Subcutaneous adipose tissue (tissue), 4 donors: ENCODE measurements around the gene PARK7. TPM values are rescaled to one million over a fixed set of nuclear protein-coding genes. Genes with fewer than 3 reads are reported as not detected.

Experiments
- total RNA-seq, 4 donors: library from RNA; depleted of rRNA; stranded (reverse); fragments of >200 nt; gene quantifications; one replicate each; pipeline ENCODE4 v1.1.0, GENCODE V29; 2016
- TF ChIP-seq, protein P1 (sequence below): fragments of 450-650 bp; IDR thresholded peaks from one replicate; pipeline ENCODE4 v1.5.1; 2016; ENCODE audit warnings: low read depth, mild to moderate bottlenecking, control low read depth, antibody characterized with exemption, moderate library complexity

Gene PARK7
- total RNA-seq, 4 donors from 2014 or later = 195 to 251 (median 215) TPM

DNA sequence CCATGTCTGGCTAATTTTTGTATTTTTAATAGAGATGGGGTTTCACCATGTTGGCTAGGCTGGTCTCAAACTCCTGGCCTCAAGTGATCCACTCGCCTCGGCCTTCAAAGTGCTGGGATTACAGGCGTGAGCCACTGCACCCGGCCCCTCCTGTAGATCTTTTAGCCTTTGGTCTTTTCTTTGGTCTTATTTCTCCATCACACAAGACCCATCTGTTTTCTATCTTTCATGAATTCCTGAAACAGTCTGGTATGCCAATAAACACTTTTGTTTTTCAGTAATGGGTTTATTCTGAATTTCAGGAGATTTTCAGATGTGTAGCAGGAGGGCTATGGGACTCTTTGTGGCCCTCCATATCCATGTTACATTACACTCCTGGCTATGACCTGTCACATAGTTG is 41.4 kb downstream of the PARK7 start:
- TF ChIP-seq, protein P1, sequence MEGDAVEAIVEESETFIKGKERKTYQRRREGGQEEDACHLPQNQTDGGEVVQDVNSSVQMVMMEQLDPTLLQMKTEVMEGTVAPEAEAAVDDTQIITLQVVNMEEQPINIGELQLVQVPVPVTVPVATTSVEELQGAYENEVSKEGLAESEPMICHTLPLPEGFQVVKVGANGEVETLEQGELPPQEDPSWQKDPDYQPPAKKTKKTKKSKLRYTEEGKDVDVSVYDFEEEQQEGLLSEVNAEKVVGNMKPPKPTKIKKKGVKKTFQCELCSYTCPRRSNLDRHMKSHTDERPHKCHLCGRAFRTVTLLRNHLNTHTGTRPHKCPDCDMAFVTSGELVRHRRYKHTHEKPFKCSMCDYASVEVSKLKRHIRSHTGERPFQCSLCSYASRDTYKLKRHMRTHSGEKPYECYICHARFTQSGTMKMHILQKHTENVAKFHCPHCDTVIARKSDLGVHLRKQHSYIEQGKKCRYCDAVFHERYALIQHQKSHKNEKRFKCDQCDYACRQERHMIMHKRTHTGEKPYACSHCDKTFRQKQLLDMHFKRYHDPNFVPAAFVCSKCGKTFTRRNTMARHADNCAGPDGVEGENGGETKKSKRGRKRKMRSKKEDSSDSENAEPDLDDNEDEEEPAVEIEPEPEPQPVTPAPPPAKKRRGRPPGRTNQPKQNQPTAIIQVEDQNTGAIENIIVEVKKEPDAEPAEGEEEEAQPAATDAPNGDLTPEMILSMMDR = no peak

DNA sequence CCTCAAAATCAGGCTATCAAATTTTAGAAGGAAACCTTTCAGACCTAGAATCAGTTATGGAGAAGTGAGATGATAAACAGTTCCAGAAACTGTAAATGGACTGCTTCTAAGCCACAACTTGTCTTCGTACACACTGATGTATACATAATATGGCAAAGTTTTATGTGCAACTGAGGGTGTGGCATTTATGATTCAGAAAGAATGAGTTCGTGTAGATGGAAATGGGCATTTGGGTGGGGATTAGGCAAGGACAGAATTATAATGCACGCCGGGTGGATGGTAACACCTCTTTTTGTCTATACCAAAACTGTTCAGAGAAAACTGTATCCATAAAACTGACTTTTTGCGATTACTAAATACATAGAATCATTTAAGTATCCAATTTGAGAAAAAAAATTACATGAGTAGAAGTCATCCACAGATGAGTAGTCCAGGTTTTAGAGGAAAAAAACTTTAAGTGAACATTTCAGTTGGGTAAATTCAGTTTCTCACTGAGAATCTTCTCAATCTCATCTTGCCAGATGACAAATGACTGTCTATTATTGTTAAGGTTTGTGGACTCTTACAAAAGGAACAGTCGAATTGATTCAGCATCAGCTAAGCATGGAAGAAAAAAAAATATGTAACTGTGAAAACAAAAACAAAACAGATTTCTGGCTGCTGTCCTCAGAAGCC is 42.1 kb downstream of the PARK7 start:
- TF ChIP-seq, protein P1 = no peak

DNA sequence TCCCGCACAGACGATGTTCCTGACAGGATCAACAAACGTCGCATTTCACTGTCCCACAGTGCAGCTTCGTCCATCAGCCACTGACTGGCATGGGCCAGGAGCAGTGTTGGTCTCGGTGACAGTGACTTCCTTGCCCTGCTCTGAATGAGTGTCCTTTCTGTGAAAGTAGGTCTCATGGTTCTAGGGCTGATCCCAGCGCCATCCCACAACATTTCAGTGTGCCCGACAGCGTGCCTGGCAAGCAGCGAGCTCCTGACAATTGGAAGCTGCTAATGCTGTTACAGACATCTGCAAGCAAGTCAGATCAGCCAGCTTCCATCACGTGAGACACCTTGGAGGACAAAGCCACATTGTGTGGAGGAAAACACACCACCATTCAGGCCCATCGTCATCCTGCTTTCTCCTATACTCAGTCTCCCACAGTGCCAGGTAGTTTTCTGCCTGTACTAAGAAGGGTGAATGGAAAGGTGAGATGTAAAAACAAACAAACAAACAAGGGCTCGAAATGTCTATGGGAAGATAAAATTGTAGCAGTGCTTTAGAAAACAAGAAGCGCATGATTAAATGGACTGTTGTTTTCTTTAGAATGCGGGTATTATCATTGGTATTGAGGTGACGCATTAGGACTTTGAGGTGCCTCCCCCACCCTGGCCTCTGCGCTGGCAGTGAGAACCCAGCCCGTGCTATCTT is 42.7 kb downstream of the PARK7 start:
- TF ChIP-seq, protein P1 = no peak

- TF ChIP-seq, protein P1 = no peak
These were observed 43.5 kb downstream of the PARK7 start for GRCh38 chr1:8004803-8005573.

- TF ChIP-seq, protein P1 = no peak
These were observed 44.8 kb downstream of the PARK7 start for GRCh38 chr1:8006037-8006963.

- TF ChIP-seq, protein P1 = no peak
These were observed 47.8 kb downstream of the PARK7 start for GRCh38 chr1:8009043-8010002.
